Hepatocyte (in vitro differentiated cells): ENCODE data around the gene KRT36.

Experiments used
- EZH2 ChIP-seq: fragments of 200-600 bp; sonication (generic); IDR thresholded peaks from 2 replicates; pipeline ENCODE4 v1.6.1; 2016; ENCODE audit warnings: antibody characterized with exemption, mild to moderate bottlenecking, borderline replicate concordance
- EZH2phosphoT487 ChIP-seq: fragments of 200-600 bp; sonication (generic); IDR thresholded peaks from one replicate; pipeline ENCODE4 v1.6.1; 2018; ENCODE audit warnings: antibody characterized with exemption, mild to moderate bottlenecking, low read depth, moderate library complexity; ENCODE audit not compliant: unreplicated experiment, severe bottlenecking
- TF ChIP-seq, protein P1 (sequence below): fragments of 200-600 bp; sonication (generic); IDR thresholded peaks from 2 replicates; pipeline ENCODE4 v1.5.1; 2016; ENCODE audit warnings: antibody characterized with exemption, mild to moderate bottlenecking; ENCODE audit not compliant: poor library complexity

GRCh38 chr17:41483991-41484826 is 5.5 kb downstream of the KRT36 start:
- TF ChIP-seq, protein P1, sequence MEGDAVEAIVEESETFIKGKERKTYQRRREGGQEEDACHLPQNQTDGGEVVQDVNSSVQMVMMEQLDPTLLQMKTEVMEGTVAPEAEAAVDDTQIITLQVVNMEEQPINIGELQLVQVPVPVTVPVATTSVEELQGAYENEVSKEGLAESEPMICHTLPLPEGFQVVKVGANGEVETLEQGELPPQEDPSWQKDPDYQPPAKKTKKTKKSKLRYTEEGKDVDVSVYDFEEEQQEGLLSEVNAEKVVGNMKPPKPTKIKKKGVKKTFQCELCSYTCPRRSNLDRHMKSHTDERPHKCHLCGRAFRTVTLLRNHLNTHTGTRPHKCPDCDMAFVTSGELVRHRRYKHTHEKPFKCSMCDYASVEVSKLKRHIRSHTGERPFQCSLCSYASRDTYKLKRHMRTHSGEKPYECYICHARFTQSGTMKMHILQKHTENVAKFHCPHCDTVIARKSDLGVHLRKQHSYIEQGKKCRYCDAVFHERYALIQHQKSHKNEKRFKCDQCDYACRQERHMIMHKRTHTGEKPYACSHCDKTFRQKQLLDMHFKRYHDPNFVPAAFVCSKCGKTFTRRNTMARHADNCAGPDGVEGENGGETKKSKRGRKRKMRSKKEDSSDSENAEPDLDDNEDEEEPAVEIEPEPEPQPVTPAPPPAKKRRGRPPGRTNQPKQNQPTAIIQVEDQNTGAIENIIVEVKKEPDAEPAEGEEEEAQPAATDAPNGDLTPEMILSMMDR = no peak
- TF ChIP-seq EZH2 = no peak
- no peak for TF ChIP-seq EZH2phosphoT487
